ENCODE data around the gene GRAP2. TPM values are rescaled to one million over a fixed set of nuclear protein-coding genes. Genes with fewer than 3 reads are reported as not detected.
A peak's percentile ranks its signal among the peaks of the same experiment; 100 is the strongest.

The GRAP2 gene
- polyA plus RNA-seq, 1 donor (not counting 4 experiments of a cell fraction or from before 2014, with no cell fraction given) = not detected

DNA sequence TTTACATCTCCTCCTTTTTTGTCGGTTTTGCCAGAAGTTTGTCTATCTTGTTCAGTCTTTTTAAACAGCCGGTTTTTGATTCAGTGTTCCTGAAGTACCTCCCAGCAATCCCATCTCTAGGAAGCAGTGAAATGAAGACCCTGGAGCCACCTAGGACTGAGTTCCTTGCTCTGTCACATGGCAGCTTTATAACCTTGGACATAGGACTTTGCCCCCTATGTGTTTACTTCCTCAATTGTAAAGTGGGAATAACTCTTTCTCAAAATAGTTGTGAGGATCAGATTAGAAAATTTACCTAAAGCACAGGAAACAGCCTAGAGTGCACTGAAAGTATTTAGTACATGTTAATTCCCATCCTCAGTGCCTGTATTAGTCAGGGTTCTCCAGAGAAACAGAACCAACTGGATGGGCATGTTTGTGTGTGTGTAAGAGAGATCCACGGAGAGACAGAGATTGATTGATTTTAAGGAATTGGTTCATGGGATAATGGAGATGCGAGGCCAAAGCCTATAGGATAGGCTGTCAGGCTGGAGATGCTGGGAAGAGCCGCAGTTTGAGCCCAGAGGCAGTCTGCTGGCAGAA lies 113.9 kb downstream of the GRAP2 start:
- H3K4me2 ChIP-seq (ENCODE audit: control insufficient read depth, extremely low read depth, insufficient read depth, low read depth, low read length) = peak overlapping the region; percentile 94

DNA sequence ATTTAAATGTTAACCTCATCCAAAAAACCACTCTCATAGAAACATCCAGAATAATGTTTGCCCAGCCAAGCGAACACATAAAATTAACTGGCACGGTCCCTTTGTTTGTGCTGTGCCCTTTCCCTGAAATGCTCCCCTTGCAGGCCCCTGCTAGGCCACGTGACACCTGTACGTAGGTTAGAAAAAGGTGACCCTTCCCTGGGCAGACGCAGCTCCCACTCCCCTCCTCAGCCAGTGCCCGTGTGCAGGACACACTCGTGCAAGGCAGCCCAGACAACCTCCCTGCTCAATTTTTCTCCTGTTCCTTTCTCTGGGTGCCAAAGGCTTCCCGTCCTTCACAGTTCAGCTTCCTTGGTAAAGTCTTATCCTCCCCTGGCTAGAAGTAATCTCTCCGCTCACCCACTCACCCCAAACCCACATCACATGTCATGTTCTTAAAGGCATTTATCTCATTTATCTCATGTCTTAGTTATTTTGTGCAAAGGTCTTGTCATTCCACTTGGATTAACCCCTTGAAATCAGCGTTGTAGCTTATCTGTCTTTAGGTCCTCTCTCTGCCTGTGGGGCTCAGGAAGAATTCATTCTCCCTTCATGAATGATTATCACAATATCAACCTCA lies 114.6 kb downstream of the GRAP2 start:
- H3K4me3 ChIP-seq (ENCODE audit: control insufficient read depth in 2 of 3, extremely low read depth in 1 of 3, insufficient read depth in 2 of 3, low read depth in 1 of 3, low read length in 3 of 3) = peak overlapping the region in 1 of 3 experiments; percentile 7
- H3K36me3 ChIP-seq (ENCODE audit: control insufficient read depth in 2 of 2, extremely low read depth in 1 of 2, insufficient read depth in 2 of 2, low read length in 2 of 2) = peaks cover 9 to 14% of the 10 kb centered on the region in 2 experiments
- FAIRE-seq (peak; percentile 90), DNase-seq (ENCODE audit: low read depth, low spot score) (no peak)
- H3K79me2 ChIP-seq (ENCODE audit: control insufficient read depth, insufficient read depth, low read length) = peaks cover 62% of the 10 kb centered on the region
- dilution Hi-C loops (cut with MboI; ENCODE audit: extremely low pct_ligation_motif_present, low sequenced_read_pairs) = no loop called here
- H3K4me1 ChIP-seq (ENCODE audit: control insufficient read depth, extremely low read depth, insufficient read depth, low read length) = peaks cover 50% of the 10 kb centered on the region
- TF ChIP-seq EZH2 (IDR thresholded peaks at IDR 0.05; ENCODE audit: low read length) = no peak
- TF ChIP-seq CTCF (optimal IDR thresholded peaks at IDR 0.05 in 1 of 3, IDR thresholded peaks at IDR 0.05 in 1 of 3, conservative IDR thresholded peaks at IDR 0.05 in 1 of 3; ENCODE audit: extremely low read depth in 1 of 3, insufficient read depth in 2 of 3, low read length in 3 of 3) = no peak
- H4K20me1 ChIP-seq (ENCODE audit: control insufficient read depth, extremely low read depth, insufficient read depth, low read length) = no peaks in the 10 kb centered on the region
- no peaks in the 10 kb centered on the region for H3K9me3 ChIP-seq (ENCODE audit: control insufficient read depth, low read depth, low read length)
- H3K27me3 ChIP-seq (ENCODE audit: control insufficient read depth, extremely low read depth, insufficient read depth, low read length) = no peaks in the 10 kb centered on the region
- H3K4me2 ChIP-seq (ENCODE audit: control insufficient read depth, extremely low read depth, insufficient read depth, low read depth, low read length) = peak overlapping the region; percentile 94
- peak overlapping the region; percentile 59 for H3K9ac ChIP-seq (ENCODE audit: control insufficient read depth, extremely low read depth, insufficient read depth, low read length)
- no peak overlapping the region for H2AFZ ChIP-seq (ENCODE audit: control insufficient read depth, low read length)
- H3K27ac ChIP-seq (ENCODE audit: control insufficient read depth, insufficient read depth, low read length) = peak overlapping the region; percentile 82
- peaks cover 7% of the 10 kb centered on the region for H3K9me1 ChIP-seq (ENCODE audit: control insufficient read depth, extremely low read depth, insufficient read depth, low read length)

More for the DNA sequence above, 113.9 kb downstream of the GRAP2 start:
- H3K9me1 ChIP-seq (ENCODE audit: control insufficient read depth, extremely low read depth, insufficient read depth, low read length) = peaks cover 7% of the 10 kb centered on the region
- FAIRE-seq = peak; percentile 83
- TF ChIP-seq EZH2 (IDR thresholded peaks at IDR 0.05; ENCODE audit: low read length) (no peak), CTCF (optimal IDR thresholded peaks at IDR 0.05 in 1 of 3, IDR thresholded peaks at IDR 0.05 in 1 of 3, conservative IDR thresholded peaks at IDR 0.05 in 1 of 3; ENCODE audit: extremely low read depth in 1 of 3, insufficient read depth in 2 of 3, low read length in 3 of 3) (no peak)
- DNase-seq (ENCODE audit: low read depth, low spot score) = no peak
- H3K4me1 ChIP-seq (ENCODE audit: control insufficient read depth, extremely low read depth, insufficient read depth, low read length) = peaks cover 52% of the 10 kb centered on the region
- H3K79me2 ChIP-seq (ENCODE audit: control insufficient read depth, insufficient read depth, low read length) = peaks cover 68% of the 10 kb centered on the region
- peaks cover 11 to 12% of the 10 kb centered on the region in 2 experiments for H3K36me3 ChIP-seq (ENCODE audit: control insufficient read depth in 2 of 2, extremely low read depth in 1 of 2, insufficient read depth in 2 of 2, low read length in 2 of 2)
- no peaks in the 10 kb centered on the region for H3K27me3 ChIP-seq (ENCODE audit: control insufficient read depth, extremely low read depth, insufficient read depth, low read length)
- H3K9ac ChIP-seq (ENCODE audit: control insufficient read depth, extremely low read depth, insufficient read depth, low read length) = peak overlapping the region; percentile 59
- dilution Hi-C loops (cut with MboI; ENCODE audit: extremely low pct_ligation_motif_present, low sequenced_read_pairs) = no loop called here
- H4K20me1 ChIP-seq (ENCODE audit: control insufficient read depth, extremely low read depth, insufficient read depth, low read length) = no peaks in the 10 kb centered on the region
- peak overlapping the region; percentile 82 for H3K27ac ChIP-seq (ENCODE audit: control insufficient read depth, insufficient read depth, low read length)
- H3K4me3 ChIP-seq (ENCODE audit: control insufficient read depth in 2 of 3, extremely low read depth in 1 of 3, insufficient read depth in 2 of 3, low read depth in 1 of 3, low read length in 3 of 3) = peak overlapping the region in 2 of 3 experiments; percentile 36 to 57
- H2AFZ ChIP-seq (ENCODE audit: control insufficient read depth, low read length) = no peak overlapping the region
- H3K9me3 ChIP-seq (ENCODE audit: control insufficient read depth, low read depth, low read length) = no peaks in the 10 kb centered on the region

Data from keratinocyte (primary cell).